ENCODE results near the gene ARMC8. TPM values are rescaled to one million over a fixed set of nuclear protein-coding genes. Genes with fewer than 3 reads are reported as not detected.

Gene ARMC8
- total and polyA plus RNA-seq, 12 donors: 17.3 to 103 (median 42.5) TPM

DNA sequence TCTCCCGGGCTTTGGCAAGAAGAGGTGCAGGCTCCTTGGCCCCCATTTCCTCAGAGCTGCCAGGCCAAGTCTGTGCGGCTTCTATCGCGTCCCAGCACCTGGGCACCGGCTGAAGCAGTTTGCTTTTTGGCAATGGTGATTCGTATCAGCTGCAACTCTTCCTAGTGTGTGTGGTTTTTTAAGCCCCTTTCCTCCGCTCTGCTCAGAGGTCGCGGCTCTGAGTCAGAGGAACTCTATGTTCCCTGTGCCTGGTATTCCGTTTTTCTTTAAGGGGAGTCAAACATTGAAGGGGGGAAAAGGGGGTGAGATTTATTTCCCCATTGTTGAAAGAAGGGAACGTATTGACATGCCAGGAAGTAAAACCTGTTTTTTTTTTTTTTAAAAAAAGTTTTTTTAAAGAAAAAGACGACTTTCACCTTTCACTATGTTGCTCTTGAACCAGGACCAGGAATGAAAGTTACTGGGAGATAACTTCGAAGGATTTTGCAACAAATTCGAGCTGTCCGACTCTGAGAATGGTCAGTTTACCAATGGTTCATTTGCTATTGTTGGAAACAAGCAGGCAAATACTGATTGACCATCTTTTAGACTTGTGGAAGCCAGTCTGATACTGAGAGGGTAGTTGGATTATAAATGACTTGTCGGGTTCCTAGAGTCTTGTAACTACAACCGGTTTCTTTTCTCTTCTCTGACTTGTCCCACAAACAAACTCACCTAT is 1.1 kb downstream of the ARMC8 start:
- Histone ChIP-seq H3K4me1 (replicated peaks in 1 of 2) (peaks cover 0 to 19% of the 10 kb centered on the region in 2 donors), H3K36me3 (replicated peaks in 1 of 2) (no peaks in the 10 kb centered on the region), H3K9me3 (replicated peaks in 1 of 3) (no peaks in the 10 kb centered on the region), H3K4me3 (peak overlapping the region; percentile 62 to 100 (median 92)), H3K27ac (peak overlapping the region; percentile 82 to 99 (median 95)), H3K27me3 (peaks cover 10% of the 10 kb centered on the region)
- WGBS, 4 donors: 4 to 8% (median 4%) methylated on average over 12 to 17 of the region's 17 CpGs
- intact Hi-C loops (cut with DNase I): loop anchor here in 1 of 2 donors (10.0 kb wide), 1 partner anchor 137 kb away; the partner anchor contains the start of gene NME9
- DNase-seq: peak in 2 of 7 donors; percentile 57 to 66
- TF ChIP-seq POLR2A (IDR thresholded peaks at IDR 0.05): peak in 1 of 2 donors; percentile 58
- TF ChIP-seq, protein P1, sequence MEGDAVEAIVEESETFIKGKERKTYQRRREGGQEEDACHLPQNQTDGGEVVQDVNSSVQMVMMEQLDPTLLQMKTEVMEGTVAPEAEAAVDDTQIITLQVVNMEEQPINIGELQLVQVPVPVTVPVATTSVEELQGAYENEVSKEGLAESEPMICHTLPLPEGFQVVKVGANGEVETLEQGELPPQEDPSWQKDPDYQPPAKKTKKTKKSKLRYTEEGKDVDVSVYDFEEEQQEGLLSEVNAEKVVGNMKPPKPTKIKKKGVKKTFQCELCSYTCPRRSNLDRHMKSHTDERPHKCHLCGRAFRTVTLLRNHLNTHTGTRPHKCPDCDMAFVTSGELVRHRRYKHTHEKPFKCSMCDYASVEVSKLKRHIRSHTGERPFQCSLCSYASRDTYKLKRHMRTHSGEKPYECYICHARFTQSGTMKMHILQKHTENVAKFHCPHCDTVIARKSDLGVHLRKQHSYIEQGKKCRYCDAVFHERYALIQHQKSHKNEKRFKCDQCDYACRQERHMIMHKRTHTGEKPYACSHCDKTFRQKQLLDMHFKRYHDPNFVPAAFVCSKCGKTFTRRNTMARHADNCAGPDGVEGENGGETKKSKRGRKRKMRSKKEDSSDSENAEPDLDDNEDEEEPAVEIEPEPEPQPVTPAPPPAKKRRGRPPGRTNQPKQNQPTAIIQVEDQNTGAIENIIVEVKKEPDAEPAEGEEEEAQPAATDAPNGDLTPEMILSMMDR (IDR thresholded peaks at IDR 0.05): no peak

- no peaks in the 10 kb centered on the region for H3K9me3 ChIP-seq (replicated peaks in 1 of 3)
- no peak overlapping the region for H3K27ac ChIP-seq
- TF ChIP-seq, protein P1 (IDR thresholded peaks at IDR 0.05): no peak
- no peak for TF ChIP-seq POLR2A (IDR thresholded peaks at IDR 0.05)
- no peak overlapping the region for H3K4me3 ChIP-seq
- 65 to 94% (median 80%) methylated on average over 2 of the region's 2 CpGs for WGBS, 4 donors
- intact Hi-C loops (cut with DNase I): no loop called here
- H3K36me3 ChIP-seq (replicated peaks in 1 of 2): no peaks in the 10 kb centered on the region
- DNase-seq: no peak
- no peaks in the 10 kb centered on the region for H3K27me3 ChIP-seq
- peaks cover 0 to 16% of the 10 kb centered on the region in 2 donors for H3K4me1 ChIP-seq (replicated peaks in 1 of 2)
Measured at GRCh38 chr3:138195481-138195880, 8.4 kb downstream of the ARMC8 start.

GRCh38 chr3:138196023-138196422 is 8.9 kb downstream of the ARMC8 start:
- TF ChIP-seq, protein P1 (IDR thresholded peaks at IDR 0.05): no peak
- no peak for TF ChIP-seq POLR2A (IDR thresholded peaks at IDR 0.05)
- WGBS, 4 donors: 82 to 88% (median 85%) methylated on average over 2 of the region's 2 CpGs
- Histone ChIP-seq H3K27ac (no peak overlapping the region), H3K9me3 (replicated peaks in 1 of 3) (no peaks in the 10 kb centered on the region), H3K4me1 (replicated peaks in 1 of 2) (peaks cover 0 to 16% of the 10 kb centered on the region in 2 donors), H3K27me3 (no peaks in the 10 kb centered on the region), H3K4me3 (no peak overlapping the region), H3K36me3 (replicated peaks in 1 of 2) (no peaks in the 10 kb centered on the region)
- intact Hi-C loops (cut with DNase I): no loop called here
- DNase-seq: no peak

- 83 to 91% (median 83%) methylated on average over 3 to 5 of the region's 5 CpGs for WGBS, 4 donors
Measured at GRCh38 chr3:138197058-138197457, 10.0 kb downstream of the ARMC8 start.

More at GRCh38 chr3:138197058-138197457, 10.0 kb downstream of the ARMC8 start:
- H3K36me3 ChIP-seq (replicated peaks in 1 of 2): no peaks in the 10 kb centered on the region
- intact Hi-C loops (cut with DNase I): no loop called here
- peaks cover 0 to 16% of the 10 kb centered on the region in 2 donors for H3K4me1 ChIP-seq (replicated peaks in 1 of 2)
- H3K9me3 ChIP-seq (replicated peaks in 1 of 3): no peaks in the 10 kb centered on the region
- peak in 1 of 7 donors; percentile 15 for DNase-seq
- TF ChIP-seq POLR2A (IDR thresholded peaks at IDR 0.05): no peak
- TF ChIP-seq, protein P1 (IDR thresholded peaks at IDR 0.05): no peak
- H3K27ac ChIP-seq: no peak overlapping the region
- no peak overlapping the region for H3K4me3 ChIP-seq
- H3K27me3 ChIP-seq: no peaks in the 10 kb centered on the region
